ENCODE data around the gene TMPRSS3.

Gene TMPRSS3

DNA sequence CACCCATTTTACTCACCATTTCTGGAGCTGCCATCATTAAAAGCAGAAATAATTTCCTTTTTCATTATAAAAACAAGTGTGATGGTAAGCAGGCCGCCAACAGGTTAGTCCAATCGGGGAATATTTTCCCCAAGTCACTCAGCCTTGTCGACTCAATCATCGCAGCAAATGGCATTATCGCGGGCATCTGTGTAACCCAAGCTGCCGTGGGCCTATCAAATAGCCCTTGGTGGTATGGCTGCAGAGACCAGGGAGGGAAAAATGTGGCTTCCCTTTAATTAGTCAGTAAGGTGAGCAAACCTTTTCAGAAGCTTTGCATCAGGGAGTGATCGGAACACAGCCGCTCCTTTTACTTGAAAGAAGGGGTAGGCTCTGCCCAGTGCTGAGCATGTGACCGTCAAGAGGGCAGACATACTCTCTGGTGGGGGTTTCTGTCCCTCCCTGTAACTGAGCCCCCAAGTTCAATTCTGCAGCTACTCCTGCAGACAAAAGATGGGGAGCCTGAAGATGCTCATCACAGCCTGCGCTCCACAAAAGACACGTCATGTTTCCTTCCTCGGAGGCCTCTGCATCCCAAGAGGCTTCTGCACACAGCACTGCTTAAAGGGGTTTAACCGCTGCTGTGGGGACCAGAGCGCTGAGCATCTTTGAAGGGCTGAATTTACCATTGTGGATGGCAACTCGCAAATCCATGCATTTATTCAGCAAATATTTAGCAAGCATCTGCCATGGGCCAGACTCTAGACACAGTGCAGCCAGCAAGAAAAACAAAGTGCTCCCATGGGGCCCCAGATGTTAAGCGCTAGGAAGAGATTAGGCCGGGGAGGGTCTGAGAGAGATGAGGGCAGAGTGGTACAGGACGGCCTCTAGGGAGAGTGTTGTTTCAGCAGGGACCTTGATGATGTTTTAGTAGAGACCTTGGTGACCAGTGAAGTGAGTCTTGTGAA lies 1.2 kb upstream of the TMPRSS3 start:
- peaks cover 2% of the 10 kb centered on the region; the same call in 1 of the 2 replicates for H3K27me3 ChIP-seq
- TF ChIP-seq, protein P1, sequence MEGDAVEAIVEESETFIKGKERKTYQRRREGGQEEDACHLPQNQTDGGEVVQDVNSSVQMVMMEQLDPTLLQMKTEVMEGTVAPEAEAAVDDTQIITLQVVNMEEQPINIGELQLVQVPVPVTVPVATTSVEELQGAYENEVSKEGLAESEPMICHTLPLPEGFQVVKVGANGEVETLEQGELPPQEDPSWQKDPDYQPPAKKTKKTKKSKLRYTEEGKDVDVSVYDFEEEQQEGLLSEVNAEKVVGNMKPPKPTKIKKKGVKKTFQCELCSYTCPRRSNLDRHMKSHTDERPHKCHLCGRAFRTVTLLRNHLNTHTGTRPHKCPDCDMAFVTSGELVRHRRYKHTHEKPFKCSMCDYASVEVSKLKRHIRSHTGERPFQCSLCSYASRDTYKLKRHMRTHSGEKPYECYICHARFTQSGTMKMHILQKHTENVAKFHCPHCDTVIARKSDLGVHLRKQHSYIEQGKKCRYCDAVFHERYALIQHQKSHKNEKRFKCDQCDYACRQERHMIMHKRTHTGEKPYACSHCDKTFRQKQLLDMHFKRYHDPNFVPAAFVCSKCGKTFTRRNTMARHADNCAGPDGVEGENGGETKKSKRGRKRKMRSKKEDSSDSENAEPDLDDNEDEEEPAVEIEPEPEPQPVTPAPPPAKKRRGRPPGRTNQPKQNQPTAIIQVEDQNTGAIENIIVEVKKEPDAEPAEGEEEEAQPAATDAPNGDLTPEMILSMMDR (IDR thresholded peaks at IDR 0.05; ENCODE audit: low read depth, low read length) = no peak
- H3K4me3 ChIP-seq (ENCODE audit: low read depth, low read length) = no peak overlapping the region
- no peaks in the 10 kb centered on the region for H3K36me3 ChIP-seq
- no peaks in the 10 kb centered on the region for H3K9me3 ChIP-seq
- DNase-seq = peak; percentile 34
- no peaks in the 10 kb centered on the region for H3K4me1 ChIP-seq

DNA sequence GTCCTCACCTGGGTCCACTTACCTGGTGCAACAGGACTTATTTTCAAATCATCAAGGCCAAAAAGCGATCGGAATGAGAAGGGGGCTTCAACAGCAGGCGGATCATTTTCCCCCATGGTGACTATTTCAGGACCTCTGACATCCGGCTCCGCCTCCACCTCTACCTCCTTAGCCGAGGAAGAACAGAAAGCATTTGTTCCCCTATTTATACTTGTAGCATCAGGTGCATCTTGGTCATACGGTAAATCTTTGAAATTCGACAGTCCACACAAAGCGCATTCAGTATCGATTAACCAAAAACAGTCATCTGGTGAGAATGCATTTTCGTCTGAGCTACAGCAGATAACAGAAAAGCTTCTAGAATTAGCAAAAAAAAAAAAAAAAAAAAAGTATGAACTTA lies 550 bp downstream of the TMPRSS3 start:
- DNase-seq = no peak
- Histone ChIP-seq H3K4me3 (ENCODE audit: low read depth, low read length) (no peak overlapping the region), H3K27me3 (peaks cover 13% of the 10 kb centered on the region)

DNA sequence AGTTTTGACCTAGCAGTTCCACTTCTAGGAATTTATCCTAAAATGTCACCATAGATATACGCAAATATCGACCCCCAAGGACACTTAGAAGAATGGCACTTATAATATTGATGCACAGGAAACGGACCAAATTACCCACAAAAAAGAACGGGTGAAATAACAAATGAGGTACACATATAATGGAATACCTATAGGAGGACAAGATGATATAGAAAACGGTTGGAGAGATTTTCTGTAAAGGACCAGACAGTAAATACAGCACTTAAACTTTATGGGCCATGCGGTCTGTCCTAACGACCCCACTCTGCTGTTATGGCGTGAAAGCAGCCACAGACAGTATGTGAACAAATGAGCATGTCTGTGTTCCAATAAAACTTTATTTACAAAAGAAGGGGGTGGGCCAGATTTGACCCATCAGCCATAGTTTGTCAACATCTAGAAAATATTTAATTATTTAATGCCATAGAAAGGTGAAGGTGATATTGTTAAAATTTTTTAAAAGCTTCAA lies 2.4 kb downstream of the TMPRSS3 start:
- no peak overlapping the region for H3K4me3 ChIP-seq (ENCODE audit: low read depth, low read length)
- no peaks in the 10 kb centered on the region for H3K9me3 ChIP-seq
- no peaks in the 10 kb centered on the region for H3K36me3 ChIP-seq
- TF ChIP-seq, protein P1 (IDR thresholded peaks at IDR 0.05; ENCODE audit: low read depth, low read length) = no peak
- no peaks in the 10 kb centered on the region for H3K4me1 ChIP-seq
- peaks cover 13% of the 10 kb centered on the region for H3K27me3 ChIP-seq
- DNase-seq = no peak

More for the DNA sequence above, 550 bp downstream of the TMPRSS3 start:
- Histone ChIP-seq H3K9me3 (no peaks in the 10 kb centered on the region), H3K4me1 (no peaks in the 10 kb centered on the region), H3K36me3 (no peaks in the 10 kb centered on the region)
- TF ChIP-seq, protein P1 (IDR thresholded peaks at IDR 0.05; ENCODE audit: low read depth, low read length) = no peak

DNA sequence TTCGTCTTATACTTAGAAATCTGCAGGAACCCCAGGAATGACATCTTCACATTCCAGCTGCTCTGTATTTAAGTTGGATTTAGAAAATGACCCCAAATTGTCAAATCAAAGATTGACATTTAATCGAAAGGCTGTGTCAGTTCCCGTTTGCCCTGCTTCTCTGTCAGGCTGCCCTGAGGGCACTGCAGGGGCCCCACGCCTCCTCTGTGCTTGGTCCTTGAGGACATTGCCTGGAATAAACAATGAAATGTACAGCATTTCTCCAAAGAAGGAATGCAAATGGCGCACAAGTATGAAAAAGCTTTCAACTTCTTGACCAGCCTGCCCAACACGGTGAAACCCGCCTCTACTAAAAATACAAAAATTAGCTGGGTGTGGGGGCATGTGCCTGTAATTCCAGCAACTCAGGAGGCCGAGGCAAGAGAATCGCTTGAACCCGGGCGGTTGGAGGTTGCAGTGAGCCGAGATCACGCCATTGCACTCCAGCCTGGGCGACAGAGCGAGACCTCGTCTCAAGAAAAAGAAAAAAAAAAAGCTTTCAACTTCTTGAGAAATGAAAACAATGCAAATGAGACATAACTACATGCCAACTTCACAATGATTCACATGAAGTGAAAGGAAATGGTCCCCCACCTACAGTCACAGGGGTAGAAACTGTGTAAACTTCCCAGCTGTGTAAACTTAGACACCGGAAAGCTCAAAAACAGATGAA lies 3.0 kb downstream of the TMPRSS3 start:
- H3K36me3 ChIP-seq = no peaks in the 10 kb centered on the region
- TF ChIP-seq, protein P1 (IDR thresholded peaks at IDR 0.05; ENCODE audit: low read depth, low read length) = no peak
- H3K4me3 ChIP-seq (ENCODE audit: low read depth, low read length) = no peak overlapping the region
- H3K4me1 ChIP-seq = no peaks in the 10 kb centered on the region
- no peaks in the 10 kb centered on the region for H3K9me3 ChIP-seq
- H3K27me3 ChIP-seq = peaks cover 13% of the 10 kb centered on the region
- no peak for DNase-seq

DNA sequence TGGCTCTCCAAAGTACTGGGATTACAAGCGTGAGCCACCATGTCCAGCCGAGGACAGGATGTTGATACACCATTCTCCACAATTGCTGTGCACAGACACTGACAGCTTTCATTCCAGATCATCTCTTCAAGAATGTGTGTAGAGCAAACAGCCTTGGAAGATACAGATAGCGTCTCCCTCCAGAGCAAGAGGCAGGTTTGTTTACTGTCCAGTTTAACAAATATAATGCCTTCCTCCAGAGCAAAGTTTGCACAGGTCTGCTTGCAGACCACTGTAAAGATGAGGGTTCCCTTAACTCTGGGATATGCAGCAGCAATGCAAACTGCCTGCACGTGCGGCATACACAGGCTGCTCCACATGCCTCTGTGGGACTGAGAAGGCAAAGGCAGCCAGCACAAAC lies 4.6 kb downstream of the TMPRSS3 start:
- H3K4me3 ChIP-seq (ENCODE audit: low read depth, low read length) = no peak overlapping the region
- TF ChIP-seq, protein P1 (IDR thresholded peaks at IDR 0.05; ENCODE audit: low read depth, low read length) = no peak
- H3K36me3 ChIP-seq = no peaks in the 10 kb centered on the region
- H3K9me3 ChIP-seq = no peaks in the 10 kb centered on the region
- peaks cover 19% of the 10 kb centered on the region for H3K27me3 ChIP-seq
- no peak for DNase-seq
- H3K4me1 ChIP-seq = no peaks in the 10 kb centered on the region
